ENCODE data around the gene ALG8.
A peak's percentile ranks its signal among the peaks of the same experiment; 100 is the strongest.
"Not testable (repeated sequence)": the region's sequence is repeated elsewhere in the genome, so short reads cannot be mapped to it uniquely, and the experiment has no call there.

ALG8 gene

DNA sequence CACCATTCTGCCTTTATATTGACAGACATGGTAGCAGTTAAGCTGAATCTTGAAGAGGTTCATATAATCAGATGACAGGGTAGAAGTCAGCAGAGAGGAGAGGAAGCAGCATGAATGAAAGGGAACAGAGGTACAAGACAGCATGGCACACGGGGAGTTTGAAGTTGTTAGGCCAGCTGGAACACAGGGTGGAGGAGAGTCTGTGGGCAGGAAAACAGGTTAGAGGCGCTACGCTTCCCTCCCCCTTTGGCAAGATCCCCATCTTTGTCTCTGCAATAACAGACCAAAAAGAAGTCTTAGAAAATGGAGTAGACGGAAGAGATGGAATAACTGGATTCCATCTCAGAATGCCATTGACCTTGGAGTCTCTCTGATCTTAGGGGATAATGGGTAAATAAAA lies 39.8 kb downstream of the ALG8 start:
- peaks cover 4% of the 10 kb centered on the region for H3K4me1 Mint-ChIP-seq (ENCODE audit: low read depth)
- no peaks in the 10 kb centered on the region for H3K9me3 Mint-ChIP-seq
- no peak overlapping the region for H3K4me3 Mint-ChIP-seq
- no peak overlapping the region for H3K27ac Mint-ChIP-seq
- no peaks in the 10 kb centered on the region for H3K27me3 Mint-ChIP-seq
- H3K36me3 Mint-ChIP-seq (ENCODE audit: low read depth): peaks cover 64% of the 10 kb centered on the region

GRCh38 chr11:78097666-78098385 lies 41.6 kb downstream of the ALG8 start:
- Mint-ChIP-seq H3K4me1 (ENCODE audit: low read depth) (peaks cover 17% of the 10 kb centered on the region), H3K9me3 (no peaks in the 10 kb centered on the region), H3K4me3 (no peak overlapping the region), H3K36me3 (ENCODE audit: low read depth) (peaks cover 63% of the 10 kb centered on the region), H3K27me3 (no peaks in the 10 kb centered on the region), H3K27ac (no peak overlapping the region)

GRCh38 chr11:78094250-78094649 lies 45.2 kb downstream of the ALG8 start:
- H3K36me3 Mint-ChIP-seq (ENCODE audit: low read depth): peaks cover 42% of the 10 kb centered on the region
- H3K4me1 Mint-ChIP-seq (ENCODE audit: low read depth): peaks cover 17% of the 10 kb centered on the region
- no peaks in the 10 kb centered on the region for H3K9me3 Mint-ChIP-seq
- H3K27ac Mint-ChIP-seq: peak overlapping the region; percentile 74
- H3K27me3 Mint-ChIP-seq: no peaks in the 10 kb centered on the region
- no peak overlapping the region for H3K4me3 Mint-ChIP-seq

DNA sequence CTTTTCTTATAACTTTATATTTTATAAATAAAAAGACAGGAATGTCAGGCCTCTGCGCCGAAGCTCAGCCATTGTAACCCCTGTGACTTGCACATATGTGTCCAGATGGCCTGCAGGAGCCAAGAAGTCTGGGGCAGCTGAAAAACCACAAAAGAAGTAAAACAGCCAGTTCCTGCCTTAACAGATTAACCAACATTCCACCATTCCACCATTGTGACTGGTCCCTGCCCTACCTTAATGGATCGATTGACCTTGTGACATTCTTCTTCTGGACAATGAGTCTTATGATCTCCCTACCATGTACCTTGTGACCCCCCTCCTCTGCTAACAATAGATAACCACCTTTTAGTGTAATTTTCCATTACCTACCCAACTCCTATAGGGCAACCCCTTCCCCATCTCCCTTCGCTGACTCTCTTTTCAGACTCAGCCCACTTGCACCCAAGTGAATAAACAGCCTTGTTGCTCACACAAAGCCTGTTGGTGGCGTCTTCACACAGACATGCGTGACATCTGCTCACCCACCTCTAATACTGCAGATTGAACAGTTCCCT lies 52.8 kb downstream of the ALG8 start:
- H3K27me3 Mint-ChIP-seq; H3K27ac Mint-ChIP-seq; H3K36me3 Mint-ChIP-seq (ENCODE audit: low read depth); H3K4me1 Mint-ChIP-seq (ENCODE audit: low read depth); H3K4me3 Mint-ChIP-seq; H3K9me3 Mint-ChIP-seq: not testable (repeated sequence)

DNA sequence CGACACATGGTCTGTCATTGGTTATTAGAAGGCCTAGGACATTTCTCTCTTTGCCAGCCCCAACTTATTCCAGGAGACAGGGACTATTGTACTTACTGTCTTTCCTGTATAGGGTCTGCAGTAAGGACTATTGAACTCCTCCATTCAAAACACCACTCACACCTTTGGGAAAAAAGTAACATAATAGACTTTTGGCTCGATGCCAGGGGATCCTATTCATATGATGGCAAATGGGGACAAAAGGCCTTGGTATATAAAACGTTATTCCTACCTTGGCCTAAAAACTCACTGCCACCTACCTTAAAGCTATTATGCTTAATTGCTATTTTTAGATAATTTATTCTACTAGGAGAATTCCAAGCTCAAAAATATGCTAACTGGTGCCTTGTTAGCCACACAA lies 53.5 kb downstream of the ALG8 start:
- Mint-ChIP-seq H3K27me3 (no peaks in the 10 kb centered on the region), H3K4me1 (ENCODE audit: low read depth) (peaks cover 10% of the 10 kb centered on the region), H3K36me3 (ENCODE audit: low read depth) (no peaks in the 10 kb centered on the region), H3K9me3 (no peaks in the 10 kb centered on the region), H3K27ac (no peak overlapping the region), H3K4me3 (no peak overlapping the region)

GRCh38 chr11:78084506-78084905 lies 54.9 kb downstream of the ALG8 start:
- H3K27me3 Mint-ChIP-seq; H3K4me3 Mint-ChIP-seq; H3K36me3 Mint-ChIP-seq (ENCODE audit: low read depth); H3K9me3 Mint-ChIP-seq; H3K27ac Mint-ChIP-seq: not testable (repeated sequence)
- H3K4me1 Mint-ChIP-seq (ENCODE audit: low read depth): peaks cover 22% of the 10 kb centered on the region

- Mint-ChIP-seq H3K36me3 (ENCODE audit: low read depth) (no peaks in the 10 kb centered on the region), H3K27me3 (no peaks in the 10 kb centered on the region), H3K4me1 (ENCODE audit: low read depth) (peaks cover 27% of the 10 kb centered on the region), H3K9me3 (no peaks in the 10 kb centered on the region), H3K27ac (no peak overlapping the region), H3K4me3 (no peak overlapping the region)
Measured at GRCh38 chr11:78083021-78083420, 56.4 kb downstream of the ALG8 start.

DNA sequence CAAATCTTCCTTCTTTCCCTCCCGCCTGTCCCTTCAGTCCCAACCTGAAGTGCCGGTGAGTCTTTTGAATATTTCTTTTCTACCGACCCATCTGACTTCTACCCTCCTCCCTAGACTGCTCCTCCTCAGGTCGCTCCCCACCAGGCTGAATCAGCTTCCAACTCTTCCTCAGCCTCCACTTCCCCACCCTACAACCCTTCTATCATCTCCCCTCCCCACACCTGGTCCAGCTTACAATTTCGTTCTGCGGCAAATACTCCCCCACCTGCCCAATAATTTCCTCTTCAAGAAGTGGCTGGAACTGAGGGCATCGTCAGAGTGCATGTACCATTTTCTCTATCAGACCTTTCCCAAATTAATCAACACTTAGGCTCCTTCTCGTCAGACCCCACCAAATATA lies 57.3 kb downstream of the ALG8 start:
- H3K4me1 Mint-ChIP-seq (ENCODE audit: low read depth): peaks cover 35% of the 10 kb centered on the region
- no peaks in the 10 kb centered on the region for H3K27me3 Mint-ChIP-seq
- no peaks in the 10 kb centered on the region for H3K36me3 Mint-ChIP-seq (ENCODE audit: low read depth)
- H3K4me3 Mint-ChIP-seq: no peak overlapping the region
- no peak overlapping the region for H3K27ac Mint-ChIP-seq
- no peaks in the 10 kb centered on the region for H3K9me3 Mint-ChIP-seq

DNA sequence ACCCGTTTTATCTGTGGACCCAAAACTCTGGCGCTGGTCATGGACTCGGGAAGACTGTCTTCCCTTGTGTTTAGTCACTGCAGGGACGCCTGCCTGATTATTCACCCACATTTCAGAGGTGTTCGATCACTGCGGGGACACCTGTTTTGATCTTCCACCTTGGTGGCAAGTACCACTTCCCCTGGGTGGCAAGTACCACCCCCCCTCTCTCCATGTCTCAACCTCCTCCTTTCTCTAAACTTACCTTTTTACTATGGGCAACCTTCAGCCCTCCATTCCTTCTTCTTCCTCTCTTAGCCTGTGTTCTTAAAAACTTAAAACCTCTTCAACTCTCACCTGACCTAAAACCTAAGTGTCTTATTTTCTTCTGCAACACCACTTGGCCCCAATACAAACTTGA lies 57.8 kb downstream of the ALG8 start:
- no peaks in the 10 kb centered on the region for H3K9me3 Mint-ChIP-seq
- H3K27me3 Mint-ChIP-seq: no peaks in the 10 kb centered on the region
- peaks cover 39% of the 10 kb centered on the region for H3K4me1 Mint-ChIP-seq (ENCODE audit: low read depth)
- H3K4me3 Mint-ChIP-seq: peak overlapping the region; percentile 58
- H3K27ac Mint-ChIP-seq: no peak overlapping the region
- peaks cover 2% of the 10 kb centered on the region for H3K36me3 Mint-ChIP-seq (ENCODE audit: low read depth)

DNA sequence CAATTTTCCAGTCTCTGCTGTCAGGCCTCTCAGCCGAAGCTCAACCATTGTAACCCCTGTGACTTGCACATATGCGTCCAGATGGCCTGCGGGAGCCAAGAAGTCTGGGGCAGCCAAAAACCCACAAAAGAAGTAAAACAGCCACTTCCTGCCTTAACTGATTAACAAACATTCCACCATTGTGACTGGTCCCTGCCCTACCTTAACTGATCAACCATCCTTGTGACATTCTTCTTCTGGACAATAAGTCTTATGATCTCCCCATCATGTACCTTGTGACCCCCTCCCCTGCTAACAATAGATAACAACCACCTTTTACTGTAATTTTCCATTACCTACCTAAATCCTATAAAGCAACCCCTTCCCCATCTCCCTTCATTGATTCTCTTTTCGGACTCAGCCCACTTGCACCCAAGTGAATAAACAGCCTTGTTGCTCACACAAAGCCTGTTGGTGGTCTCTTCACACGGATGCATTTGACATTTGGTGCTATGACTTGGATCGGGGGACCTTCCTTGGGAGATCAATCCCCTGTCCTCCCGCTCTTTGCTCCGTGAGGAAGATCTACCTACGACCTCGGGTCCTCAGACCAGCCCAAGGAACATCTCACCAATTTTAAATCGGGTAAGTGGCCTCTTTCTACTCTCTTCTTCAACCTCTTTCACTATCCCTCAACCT lies 58.5 kb downstream of the ALG8 start:
- H3K4me1 Mint-ChIP-seq (ENCODE audit: low read depth): peaks cover 45% of the 10 kb centered on the region
- H3K9me3 Mint-ChIP-seq: no peaks in the 10 kb centered on the region
- H3K27me3 Mint-ChIP-seq: no peaks in the 10 kb centered on the region
- peaks cover 6% of the 10 kb centered on the region for H3K36me3 Mint-ChIP-seq (ENCODE audit: low read depth)
- H3K27ac Mint-ChIP-seq: peak overlapping the region; percentile 72
- peak overlapping the region; percentile 58 for H3K4me3 Mint-ChIP-seq

DNA sequence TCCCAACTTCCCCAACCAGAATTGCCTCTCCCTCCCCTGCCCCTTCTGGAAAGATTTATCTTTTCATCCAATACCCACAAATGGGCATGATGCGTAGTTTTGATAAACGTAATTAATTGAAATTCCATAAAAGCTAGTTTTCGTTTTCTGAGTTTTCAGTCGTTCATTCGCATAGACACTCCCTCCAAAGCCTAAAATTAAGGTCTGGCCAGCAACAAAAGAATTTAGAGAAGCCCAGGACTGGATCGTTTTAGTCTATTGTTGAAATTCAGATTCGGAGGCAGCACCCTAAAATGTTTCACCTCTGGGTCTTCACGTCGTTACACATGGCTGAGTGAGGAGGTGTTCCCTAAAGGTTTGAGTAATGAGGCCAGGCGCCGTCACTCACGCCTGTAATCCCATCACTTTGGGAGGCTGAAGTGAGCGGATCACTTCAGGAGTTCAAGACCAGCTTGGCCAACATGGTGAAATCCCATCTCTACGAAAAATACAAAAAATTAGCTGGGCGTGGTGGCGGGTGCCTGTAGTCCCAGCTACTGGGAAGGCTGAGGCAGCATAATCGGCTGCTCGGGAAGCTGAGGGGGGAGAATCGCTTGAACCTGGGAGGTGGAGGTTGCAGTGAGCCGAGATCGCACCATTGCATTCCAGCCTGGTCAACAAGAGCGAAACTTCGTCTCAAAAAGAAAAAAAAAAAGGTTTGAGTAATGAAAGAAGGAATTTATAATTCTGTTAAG lies 59.2 kb downstream of the ALG8 start:
- peaks cover 11% of the 10 kb centered on the region for H3K36me3 Mint-ChIP-seq (ENCODE audit: low read depth)
- no peaks in the 10 kb centered on the region for H3K9me3 Mint-ChIP-seq
- no peaks in the 10 kb centered on the region for H3K27me3 Mint-ChIP-seq
- peak overlapping the region; percentile 95 for H3K4me3 Mint-ChIP-seq
- H3K4me1 Mint-ChIP-seq (ENCODE audit: low read depth): peaks cover 50% of the 10 kb centered on the region
- H3K27ac Mint-ChIP-seq: peak overlapping the region; percentile 80

GRCh38 chr11:78079232-78080083 lies 60.0 kb downstream of the ALG8 start, which contains the start of gene NDUFC2:
Gene NDUFC2 (minus strand): TSS chr11:78079862. CDS start chr11:78079744, 118 bp downstream.
- Mint-ChIP-seq H3K9me3 (no peaks in the 10 kb centered on the region), H3K27me3 (no peaks in the 10 kb centered on the region), H3K36me3 (ENCODE audit: low read depth) (peaks cover 15% of the 10 kb centered on the region), H3K27ac (peak within 1 kb of the TSS; percentile 80), H3K4me1 (ENCODE audit: low read depth) (peaks cover 56% of the 10 kb centered on the region), H3K4me3 (peak within 1 kb of the TSS; percentile 95)

GRCh38 chr11:78078218-78079167 lies 60.9 kb downstream of the ALG8 start:
- peaks cover 56% of the 10 kb centered on the region for H3K4me1 Mint-ChIP-seq (ENCODE audit: low read depth)
- H3K27me3 Mint-ChIP-seq: no peaks in the 10 kb centered on the region
- no peaks in the 10 kb centered on the region for H3K9me3 Mint-ChIP-seq
- peak overlapping the region; percentile 95 for H3K4me3 Mint-ChIP-seq
- H3K27ac Mint-ChIP-seq: peak overlapping the region; percentile 80
- peaks cover 18% of the 10 kb centered on the region for H3K36me3 Mint-ChIP-seq (ENCODE audit: low read depth)
